Activated CD8-positive, alpha-beta memory T cell treated with anti-CD3 and anti-CD28 coated beads, Interleukin-2, amount 10 ng/mL, durations not matched to agents 7 days and 5 days (primary cell): Measurements from ENCODE around the gene HPCAL1. TPM values are rescaled to one million over a fixed set of nuclear protein-coding genes. Genes with fewer than 3 reads are reported as not detected.
"Not testable (repeated sequence)": the region's sequence is repeated elsewhere in the genome, so short reads cannot be mapped to it uniquely, and the experiment has no call there.

Experiments
- ATAC-seq: fragments of 150-1000 bp; cut with Tn5 transposase; one replicate; pipeline ENCODE4 v1.10.0; 2021; ENCODE audit warnings: moderate library complexity
- CTCF ChIA-PET: fragments of 350-600 bp; sonication (Branson Sonifier 250); formaldehyde crosslinking; loops from one replicate; lab custom pipeline; 2021; ENCODE audit warnings: antibody characterized with exemption; lab: Charles Lee
- DNase-seq: peaks from one replicate; pipeline ENCODE4 v3.0.0-alpha.2; 2020
- H3K27ac Mint-ChIP-seq: one replicate; pipeline ENCODE4 v1.8.0; 2021; ENCODE audit warnings: mild to moderate bottlenecking, mixed read lengths
- H3K27me3 Mint-ChIP-seq: one replicate; pipeline ENCODE4 v1.8.0; 2021; ENCODE audit warnings: mixed read lengths
- H3K36me3 Mint-ChIP-seq: one replicate; pipeline ENCODE4 v1.8.0; 2021; ENCODE audit warnings: mild to moderate bottlenecking, mixed read lengths
- H3K4me1 Mint-ChIP-seq: one replicate; pipeline ENCODE4 v1.8.0; 2021; ENCODE audit warnings: mixed read lengths
- H3K4me3 Mint-ChIP-seq: one replicate; pipeline ENCODE4 v1.8.0; 2021; ENCODE audit warnings: mild to moderate bottlenecking, moderate library complexity, mixed read lengths
- H3K9me3 Mint-ChIP-seq: one replicate; pipeline ENCODE4 v1.8.0; 2022; ENCODE audit warnings: low read depth, mixed read lengths
- total RNA-seq, 2 experiments: library from RNA; stranded (reverse); gene quantifications; one replicate each; pipeline ENCODE4 v1.2.3, GENCODE V29; 2021

HPCAL1 gene
- total RNA-seq, 2 experiments from 2014 or later = 29.0 to 47.0 TPM

DNA sequence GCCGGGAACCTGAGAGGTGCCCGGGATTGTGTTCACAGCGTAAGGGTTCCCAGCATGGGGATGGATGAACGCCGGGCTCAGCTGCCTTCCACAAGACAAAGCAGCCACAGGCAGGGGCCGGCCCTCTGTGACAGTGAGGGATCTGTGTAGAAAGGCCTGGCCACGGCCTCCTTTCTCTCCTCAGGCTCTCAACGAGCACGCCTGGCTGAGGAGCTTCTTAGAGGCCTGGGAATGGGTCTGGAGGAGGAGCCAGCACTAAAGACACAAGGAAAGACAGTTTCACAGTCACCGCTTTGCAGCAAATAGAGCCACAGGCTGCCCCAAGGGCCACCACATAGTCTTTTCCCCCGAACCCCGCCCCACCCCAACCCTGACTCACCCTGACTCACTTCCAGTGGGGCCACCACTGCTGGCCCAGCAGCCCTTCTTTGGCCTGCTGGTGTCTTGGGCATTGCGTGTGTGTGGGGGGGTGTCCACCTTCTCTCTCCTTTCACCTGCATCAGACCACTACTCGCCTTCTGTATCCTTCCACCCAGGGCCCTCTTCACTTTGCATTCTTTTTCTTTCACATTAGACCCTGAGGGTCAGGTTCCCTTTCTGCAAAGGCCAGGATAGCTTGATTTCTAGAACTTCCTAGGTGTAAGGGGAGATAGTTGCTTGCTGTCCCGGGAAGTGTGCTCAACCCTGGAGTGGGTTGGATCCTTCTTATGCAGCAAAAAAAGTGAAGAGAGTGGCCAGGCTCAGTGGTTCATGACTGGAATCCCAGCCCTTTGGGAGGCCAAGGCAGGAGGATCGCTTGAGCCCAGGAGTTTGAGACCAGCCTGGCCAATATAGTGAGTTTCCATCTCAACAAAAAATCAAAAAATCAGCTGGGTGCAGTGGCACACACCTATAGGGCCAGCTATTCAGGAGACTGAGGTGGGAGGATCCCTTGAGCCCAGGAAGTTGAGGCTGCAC, 19.3 kb upstream of the HPCAL1 start:
- Mint-ChIP-seq H3K36me3 (no peaks in the 10 kb centered on the region), H3K27me3 (no peaks in the 10 kb centered on the region), H3K4me1 (peaks cover 25% of the 10 kb centered on the region), H3K4me3 (no peak overlapping the region), H3K9me3 (no peaks in the 10 kb centered on the region), H3K27ac (peak overlapping the region; percentile 16)
- peak; percentile 64 for DNase-seq
- ATAC-seq = peak; percentile 61
- CTCF ChIA-PET = interaction anchor here (0.7 to 2.8 kb wide), 6 partner anchors 99 to 158 kb away, joined by 3 to 15 read pairs (median 3); no protein-coding TSS in a partner anchor

DNA sequence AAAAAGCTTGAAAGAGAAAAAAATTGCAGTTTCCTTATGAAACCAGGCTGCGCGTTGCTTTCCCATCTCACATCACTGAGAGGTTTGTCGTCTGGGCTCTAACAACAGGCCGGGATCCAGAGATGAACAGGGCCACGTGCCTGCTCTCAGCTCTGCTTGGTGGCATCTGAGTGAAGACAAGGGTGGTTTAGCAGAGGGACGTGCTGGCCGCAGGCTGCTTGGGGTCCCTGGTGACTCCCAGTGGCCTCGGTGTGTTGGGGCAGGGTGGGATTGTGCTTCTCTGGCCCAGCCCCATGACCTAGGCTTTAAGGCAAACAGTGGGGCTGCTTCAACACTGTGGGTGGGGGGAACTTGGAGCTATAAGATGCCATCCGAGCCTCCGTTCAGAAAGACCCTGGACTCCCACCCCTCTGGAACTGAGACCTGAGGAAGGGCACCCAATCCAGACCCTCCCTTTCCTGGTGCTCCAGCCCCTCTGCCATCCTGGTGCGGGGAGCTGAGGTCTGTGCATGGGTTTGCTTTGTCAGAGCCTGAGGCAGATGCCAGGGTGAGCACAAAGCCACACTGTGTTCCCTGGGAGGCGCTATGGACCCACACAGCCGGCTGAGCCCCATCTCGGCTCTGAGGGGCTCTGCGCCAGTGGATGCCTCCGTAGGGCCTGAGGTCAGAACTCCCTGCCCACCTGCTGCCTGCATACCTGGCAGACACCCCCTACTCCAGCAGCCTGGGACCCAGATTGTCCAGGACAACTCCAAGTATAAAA, 18.4 kb upstream of the HPCAL1 start:
- no peaks in the 10 kb centered on the region for H3K36me3 Mint-ChIP-seq
- H3K9me3 Mint-ChIP-seq = no peaks in the 10 kb centered on the region
- no peak overlapping the region for H3K4me3 Mint-ChIP-seq
- H3K27ac Mint-ChIP-seq = no peak overlapping the region
- CTCF ChIA-PET = interaction anchor here (0.7 to 2.8 kb wide), 6 partner anchors 17 to 151 kb away, joined by 3 to 15 read pairs (median 3); no protein-coding TSS in a partner anchor
- DNase-seq (no peak), ATAC-seq (no peak)
- H3K27me3 Mint-ChIP-seq = no peaks in the 10 kb centered on the region
- H3K4me1 Mint-ChIP-seq = peaks cover 20% of the 10 kb centered on the region

DNA sequence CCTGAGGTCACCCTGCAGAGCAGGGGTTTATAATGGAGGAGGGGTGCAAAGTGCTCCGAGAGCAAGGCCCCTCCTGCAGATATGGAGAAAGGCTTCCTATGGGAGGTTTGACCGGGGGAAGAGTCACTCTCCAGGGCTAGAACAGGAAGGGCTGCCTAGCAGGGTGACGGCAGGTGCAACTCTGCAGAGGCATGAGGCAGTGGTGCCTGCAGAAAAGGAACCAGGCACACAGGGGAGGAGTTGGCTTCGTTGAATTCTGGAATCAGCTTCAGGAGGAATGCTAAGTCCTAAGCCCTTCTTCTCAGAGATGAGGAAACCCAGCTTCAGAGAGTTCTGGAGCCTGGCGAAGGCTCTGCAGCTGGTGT, 17.5 kb upstream of the HPCAL1 start:
- Mint-ChIP-seq H3K9me3 (no peaks in the 10 kb centered on the region), H3K4me3 (no peak overlapping the region), H3K4me1 (peaks cover 20% of the 10 kb centered on the region), H3K36me3 (no peaks in the 10 kb centered on the region), H3K27me3 (no peaks in the 10 kb centered on the region), H3K27ac (no peak overlapping the region)
- peak; percentile 13 for ATAC-seq
- CTCF ChIA-PET = interaction anchor here (0.8 to 2.7 kb wide), 5 partner anchors 11 to 124 kb away, joined by 3 to 15 read pairs (median 3); no protein-coding TSS in a partner anchor
- no peak for DNase-seq

DNA sequence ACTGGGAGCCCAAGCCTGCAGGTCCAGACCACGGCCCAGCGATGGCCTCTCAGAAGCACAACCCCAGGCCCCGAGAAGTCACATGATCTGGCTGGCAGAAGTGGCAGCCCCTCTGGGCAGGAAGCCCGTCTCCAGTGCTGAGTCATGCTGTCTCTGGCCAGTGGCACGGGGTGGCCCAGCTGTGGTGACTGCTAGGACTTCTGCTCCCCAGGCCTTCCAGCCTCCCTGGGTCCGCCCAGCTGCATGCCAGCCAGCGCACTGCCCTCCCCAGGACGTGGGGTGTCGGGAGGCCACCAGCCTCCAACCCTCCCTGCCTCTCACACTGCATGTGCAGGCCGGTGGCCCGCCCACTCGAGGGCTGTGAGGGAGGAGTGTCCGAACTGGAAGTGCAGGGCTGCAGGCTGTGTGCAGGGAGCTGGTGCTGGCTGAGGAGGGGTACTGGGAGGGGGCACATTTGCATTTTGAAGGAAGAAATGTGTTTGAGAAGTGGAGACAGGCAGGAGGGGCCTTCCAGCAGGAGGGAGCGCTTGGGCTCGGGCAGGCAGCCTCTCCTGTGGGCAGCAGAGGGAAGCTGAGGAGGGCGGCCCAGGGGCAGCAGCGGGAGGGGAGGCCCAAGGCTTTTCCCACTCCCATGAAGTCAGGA, 17.0 kb upstream of the HPCAL1 start:
- peaks cover 20% of the 10 kb centered on the region for H3K4me1 Mint-ChIP-seq
- H3K36me3 Mint-ChIP-seq = no peaks in the 10 kb centered on the region
- H3K27ac Mint-ChIP-seq = no peak overlapping the region
- ATAC-seq (peak; percentile 10), DNase-seq (no peak)
- CTCF ChIA-PET = interaction anchor here (0.9 to 2.7 kb wide), 4 partner anchors 10 to 123 kb away, joined by 3 to 15 read pairs (median 4); no protein-coding TSS in a partner anchor
- no peaks in the 10 kb centered on the region for H3K9me3 Mint-ChIP-seq
- H3K4me3 Mint-ChIP-seq = no peak overlapping the region
- no peaks in the 10 kb centered on the region for H3K27me3 Mint-ChIP-seq

DNA sequence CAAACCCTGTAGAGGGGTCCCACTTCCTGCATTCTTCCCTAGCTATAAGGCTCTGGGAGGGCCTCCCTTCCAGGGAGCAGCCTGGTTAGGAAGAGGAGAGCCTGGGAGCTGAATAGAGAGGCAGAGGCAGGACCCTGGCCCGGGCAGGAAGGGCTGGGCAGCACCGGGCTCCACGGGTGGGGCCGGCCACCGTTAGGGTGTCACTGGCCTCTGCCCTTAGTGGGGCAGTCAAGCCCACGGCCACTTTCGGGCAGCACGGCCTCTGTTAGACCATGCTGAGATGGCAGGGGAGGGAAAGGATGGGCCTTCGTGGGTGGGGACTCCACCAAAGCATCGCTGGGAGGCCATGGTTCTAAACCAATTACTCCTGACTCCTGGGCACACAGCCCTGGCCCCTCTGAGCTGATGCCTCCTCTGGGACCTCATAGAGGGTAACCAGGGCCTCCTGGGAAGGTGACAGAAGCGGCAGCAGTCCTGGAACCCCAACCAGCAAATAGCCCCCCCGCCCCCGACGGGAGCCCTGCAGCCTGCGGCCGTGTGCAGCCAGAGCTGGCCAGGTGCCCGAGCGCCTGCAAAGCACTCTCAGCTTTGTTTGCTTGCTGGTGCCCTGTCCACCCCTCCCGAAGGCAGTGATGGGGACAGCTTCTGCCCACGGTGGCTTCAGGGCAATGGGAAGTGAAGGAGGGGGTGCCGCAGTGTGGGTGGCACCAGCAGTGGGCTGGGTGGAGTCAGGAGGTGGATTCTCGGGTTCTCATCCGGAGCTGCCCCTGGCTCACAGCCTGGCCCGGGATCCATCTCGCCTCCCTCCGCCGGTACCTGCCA, 16.3 kb upstream of the HPCAL1 start:
- no peaks in the 10 kb centered on the region for H3K27me3 Mint-ChIP-seq
- H3K36me3 Mint-ChIP-seq = no peaks in the 10 kb centered on the region
- no peak overlapping the region for H3K4me3 Mint-ChIP-seq
- H3K4me1 Mint-ChIP-seq = peaks cover 20% of the 10 kb centered on the region
- ATAC-seq = no peak
- CTCF ChIA-PET = interaction anchor here (0.8 to 1.7 kb wide), 2 partner anchors 16 to 215 kb away, joined by 3 to 5 read pairs; no protein-coding TSS in a partner anchor
- no peak overlapping the region for H3K27ac Mint-ChIP-seq
- DNase-seq = no peak
- H3K9me3 Mint-ChIP-seq = no peaks in the 10 kb centered on the region

DNA sequence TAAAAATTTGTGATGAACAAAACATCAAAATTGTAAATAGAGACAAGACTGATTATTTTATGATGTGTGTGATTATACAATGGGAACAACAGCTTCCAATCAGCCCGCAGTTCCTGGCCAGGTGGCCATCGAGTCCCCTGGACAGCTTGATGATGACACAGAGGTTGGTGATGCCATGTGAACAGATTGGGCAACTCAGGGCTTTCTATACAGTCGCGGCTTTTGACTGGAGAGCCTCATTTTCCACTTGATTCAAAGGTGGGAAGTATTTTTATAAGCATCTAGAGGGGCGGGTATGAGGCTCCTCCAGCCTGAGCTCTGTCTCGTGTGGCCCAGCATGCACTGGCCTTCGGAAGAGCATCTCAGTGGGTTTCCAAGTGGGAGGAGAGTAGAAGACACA, 14.9 kb upstream of the HPCAL1 start:
- Mint-ChIP-seq H3K9me3 (no peaks in the 10 kb centered on the region), H3K36me3 (no peaks in the 10 kb centered on the region), H3K4me3 (no peak overlapping the region), H3K27me3 (no peaks in the 10 kb centered on the region), H3K4me1 (peaks cover 17% of the 10 kb centered on the region), H3K27ac (no peak overlapping the region)
- CTCF ChIA-PET = no interaction called here
- DNase-seq (no peak), ATAC-seq (no peak)

DNA sequence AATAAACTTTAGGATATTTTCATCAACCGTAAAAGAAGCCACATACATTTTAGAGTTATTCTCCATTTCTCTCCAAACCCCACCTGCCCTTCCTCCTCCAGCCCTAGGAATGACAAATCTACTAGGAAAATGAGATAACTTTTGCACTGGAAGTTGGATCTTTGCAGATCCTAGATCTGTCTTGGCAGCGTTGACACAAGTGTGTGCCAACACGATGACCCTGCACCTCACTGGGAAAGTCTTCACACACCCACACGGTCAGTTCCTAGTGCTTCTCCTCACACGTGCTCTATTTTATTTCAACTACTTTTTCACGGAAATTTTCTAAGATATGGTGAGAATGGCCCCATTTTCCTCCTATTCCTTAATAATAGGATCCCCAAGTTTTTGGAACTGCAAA, 14.1 kb upstream of the HPCAL1 start:
- Mint-ChIP-seq H3K4me3 (no peak overlapping the region), H3K36me3 (no peaks in the 10 kb centered on the region), H3K4me1 (peaks cover 10% of the 10 kb centered on the region), H3K27ac (no peak overlapping the region), H3K27me3 (peaks cover 3% of the 10 kb centered on the region), H3K9me3 (no peaks in the 10 kb centered on the region)
- CTCF ChIA-PET = no interaction called here
- ATAC-seq (no peak), DNase-seq (no peak)

DNA sequence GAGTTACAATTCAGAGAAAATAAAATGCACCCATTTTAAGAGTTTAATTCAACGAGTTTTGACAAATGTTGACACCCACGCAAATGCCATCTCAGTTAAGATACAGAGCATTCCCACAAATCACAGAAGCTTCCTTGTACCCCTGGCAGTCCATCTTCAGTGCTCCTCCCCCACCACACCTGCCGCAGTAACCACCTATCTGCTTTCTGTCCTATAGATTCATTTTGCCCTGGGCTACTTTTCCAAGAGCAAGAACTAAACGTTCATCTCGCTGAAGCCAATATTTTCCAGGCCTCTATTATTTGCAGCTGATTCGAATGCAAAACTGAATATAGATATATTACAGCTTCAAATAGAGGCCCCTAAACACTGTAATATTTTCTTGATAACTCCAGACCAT, 13.4 kb upstream of the HPCAL1 start:
- no peak for DNase-seq
- Mint-ChIP-seq H3K27ac (no peak overlapping the region), H3K36me3 (peaks cover 3% of the 10 kb centered on the region), H3K9me3 (no peaks in the 10 kb centered on the region), H3K27me3 (peaks cover 8% of the 10 kb centered on the region), H3K4me1 (peaks cover 7% of the 10 kb centered on the region), H3K4me3 (no peak overlapping the region)
- CTCF ChIA-PET = interaction anchor here (1.2 kb wide), 1 partner anchor 9 kb away, joined by 3 read pairs; no protein-coding TSS in a partner anchor
- ATAC-seq = no peak

DNA sequence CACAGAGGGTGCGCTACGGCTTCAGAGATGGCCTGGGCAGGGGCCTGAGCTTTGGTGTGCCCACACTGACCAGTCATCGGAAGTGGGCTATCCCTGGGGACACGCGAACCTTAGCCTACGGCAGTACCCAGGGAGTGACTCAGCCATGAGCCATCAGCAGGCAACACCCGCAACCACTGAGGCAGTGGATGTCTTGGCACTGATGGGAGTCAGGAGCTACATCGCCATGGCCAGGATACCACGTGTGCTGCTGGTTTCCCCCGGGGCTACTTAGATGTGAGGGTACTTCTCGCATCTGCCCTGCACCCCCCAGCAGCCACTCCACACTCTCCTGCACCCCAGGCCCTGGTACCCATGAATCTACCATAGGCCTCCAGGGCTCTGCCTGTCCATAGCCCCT, 12.8 kb upstream of the HPCAL1 start:
- Mint-ChIP-seq H3K4me3 (no peak overlapping the region), H3K36me3 (peaks cover 4% of the 10 kb centered on the region), H3K27me3 (peaks cover 8% of the 10 kb centered on the region), H3K4me1 (peaks cover 5% of the 10 kb centered on the region), H3K9me3 (no peaks in the 10 kb centered on the region), H3K27ac (no peak overlapping the region)
- CTCF ChIA-PET = interaction anchor here (1.2 kb wide), 1 partner anchor 9 kb away, joined by 3 read pairs; no protein-coding TSS in a partner anchor
- DNase-seq = no peak
- no peak for ATAC-seq

DNA sequence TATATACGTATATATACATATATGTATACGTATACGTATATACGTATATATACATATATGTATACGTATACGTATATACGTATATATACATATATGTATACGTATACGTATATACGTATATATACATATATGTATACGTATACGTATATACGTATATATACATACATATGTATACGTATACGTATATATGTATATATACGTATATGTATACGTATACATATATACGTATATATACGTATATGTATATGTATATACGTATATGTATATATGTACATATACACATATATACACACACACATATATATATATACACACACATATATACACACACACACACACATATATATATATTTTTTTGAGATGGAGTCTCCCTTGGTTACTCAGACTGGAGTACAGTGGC, 11.3 kb upstream of the HPCAL1 start:
- ATAC-seq, H3K4me3 Mint-ChIP-seq, H3K4me1 Mint-ChIP-seq, H3K27me3 Mint-ChIP-seq, DNase-seq, H3K9me3 Mint-ChIP-seq, H3K27ac Mint-ChIP-seq, CTCF ChIA-PET, H3K36me3 Mint-ChIP-seq: not testable (repeated sequence)

DNA sequence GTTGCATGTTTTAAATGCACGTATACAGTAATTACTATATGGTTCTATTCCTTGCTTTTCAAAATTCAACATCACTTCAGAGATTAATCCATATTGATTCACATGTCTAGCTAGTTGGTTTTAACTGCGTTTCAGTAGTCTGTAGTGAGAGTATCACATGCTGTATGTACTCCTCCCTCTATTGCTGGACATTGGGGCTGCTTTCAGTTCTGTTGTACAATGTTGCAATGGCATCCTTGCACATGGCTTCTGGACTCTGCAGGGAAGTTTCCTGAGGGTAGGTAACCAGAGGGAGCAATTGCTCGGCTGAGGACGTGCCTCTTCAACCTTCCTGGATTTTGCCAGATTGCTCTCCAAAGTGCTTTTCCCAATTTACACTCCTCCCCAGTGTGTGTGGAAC, 10.7 kb upstream of the HPCAL1 start:
- peaks cover 4% of the 10 kb centered on the region for H3K36me3 Mint-ChIP-seq
- CTCF ChIA-PET = no interaction called here
- H3K4me3 Mint-ChIP-seq = no peak overlapping the region
- no peaks in the 10 kb centered on the region for H3K9me3 Mint-ChIP-seq
- peaks cover 8% of the 10 kb centered on the region for H3K27me3 Mint-ChIP-seq
- no peaks in the 10 kb centered on the region for H3K4me1 Mint-ChIP-seq
- no peak overlapping the region for H3K27ac Mint-ChIP-seq
- ATAC-seq (no peak), DNase-seq (no peak)

DNA sequence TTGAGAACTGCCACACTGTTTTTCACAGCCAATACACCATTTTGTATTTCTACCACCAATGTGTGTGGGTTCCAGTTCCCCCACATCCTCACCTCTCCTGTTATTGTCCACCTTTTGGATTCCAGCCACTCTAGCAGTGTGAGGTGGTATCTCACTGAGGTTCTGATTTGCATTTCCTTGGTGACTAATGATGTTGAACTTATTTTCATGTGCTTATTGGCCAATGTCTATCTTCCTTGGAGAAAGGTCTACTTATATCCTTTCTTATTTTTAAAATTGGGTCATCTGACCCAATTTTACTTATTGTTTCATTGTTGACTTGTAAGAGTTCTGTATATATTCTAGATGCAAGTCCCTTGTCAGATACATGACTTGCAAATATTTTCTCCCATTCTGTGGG, 9.1 kb upstream of the HPCAL1 start:
- no peaks in the 10 kb centered on the region for H3K9me3 Mint-ChIP-seq
- ATAC-seq = no peak
- no peak overlapping the region for H3K27ac Mint-ChIP-seq
- peaks cover 8% of the 10 kb centered on the region for H3K27me3 Mint-ChIP-seq
- H3K4me1 Mint-ChIP-seq = peaks cover 16% of the 10 kb centered on the region
- peaks cover 4% of the 10 kb centered on the region for H3K36me3 Mint-ChIP-seq
- CTCF ChIA-PET = interaction anchor here (1.4 kb wide), 1 partner anchor 8 kb away, joined by 4 read pairs; no protein-coding TSS in a partner anchor
- no peak overlapping the region for H3K4me3 Mint-ChIP-seq
- no peak for DNase-seq
